ENCODE results near the gene MSI2.

The MSI2 gene

DNA sequence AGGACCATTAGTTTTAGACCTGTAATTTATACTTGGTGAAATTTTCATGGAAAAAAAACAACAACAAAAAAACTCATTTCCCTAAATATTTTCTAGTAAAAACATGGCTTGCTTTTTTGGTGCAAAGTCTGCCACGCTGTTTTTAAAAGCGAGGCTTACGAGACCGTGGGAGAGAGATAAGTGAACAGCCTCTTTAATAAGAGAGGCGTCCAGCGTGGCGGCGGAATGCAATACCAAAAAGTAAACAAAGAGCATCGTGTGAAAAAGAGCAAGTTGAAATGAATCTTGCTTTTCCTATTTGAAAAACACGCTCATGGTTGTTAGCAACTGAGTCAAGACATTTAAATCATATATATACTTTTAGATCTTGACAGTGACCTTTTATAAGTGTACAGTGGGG is 10.5 kb upstream of the MSI2 start:
- no peak overlapping the region for H3K4me3 ChIP-seq (ENCODE audit: insufficient read depth, low read length, poor library complexity, severe bottlenecking)
- H2AFZ ChIP-seq (ENCODE audit: low read depth, low read length, severe bottlenecking), result no peak overlapping the region
- H3K9me3 ChIP-seq (ENCODE audit: insufficient read depth, low read length), result no peaks in the 10 kb centered on the region
- H3K79me2 ChIP-seq (ENCODE audit: insufficient read depth, low read length), result no peaks in the 10 kb centered on the region
- TF ChIP-seq EZH2phosphoT487 (conservative IDR thresholded peaks at IDR 0.05; ENCODE audit: low read length), result no peak
- TF ChIP-seq, protein P1, sequence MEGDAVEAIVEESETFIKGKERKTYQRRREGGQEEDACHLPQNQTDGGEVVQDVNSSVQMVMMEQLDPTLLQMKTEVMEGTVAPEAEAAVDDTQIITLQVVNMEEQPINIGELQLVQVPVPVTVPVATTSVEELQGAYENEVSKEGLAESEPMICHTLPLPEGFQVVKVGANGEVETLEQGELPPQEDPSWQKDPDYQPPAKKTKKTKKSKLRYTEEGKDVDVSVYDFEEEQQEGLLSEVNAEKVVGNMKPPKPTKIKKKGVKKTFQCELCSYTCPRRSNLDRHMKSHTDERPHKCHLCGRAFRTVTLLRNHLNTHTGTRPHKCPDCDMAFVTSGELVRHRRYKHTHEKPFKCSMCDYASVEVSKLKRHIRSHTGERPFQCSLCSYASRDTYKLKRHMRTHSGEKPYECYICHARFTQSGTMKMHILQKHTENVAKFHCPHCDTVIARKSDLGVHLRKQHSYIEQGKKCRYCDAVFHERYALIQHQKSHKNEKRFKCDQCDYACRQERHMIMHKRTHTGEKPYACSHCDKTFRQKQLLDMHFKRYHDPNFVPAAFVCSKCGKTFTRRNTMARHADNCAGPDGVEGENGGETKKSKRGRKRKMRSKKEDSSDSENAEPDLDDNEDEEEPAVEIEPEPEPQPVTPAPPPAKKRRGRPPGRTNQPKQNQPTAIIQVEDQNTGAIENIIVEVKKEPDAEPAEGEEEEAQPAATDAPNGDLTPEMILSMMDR (IDR thresholded peaks at IDR 0.05; ENCODE audit: insufficient read depth, low read length, poor library complexity, severe bottlenecking), result no peak
- no peaks in the 10 kb centered on the region for H3F3A ChIP-seq (ENCODE audit: insufficient read depth)
- H3K4me2 ChIP-seq (ENCODE audit: low read depth, low read length, poor library complexity, severe bottlenecking), result no peak overlapping the region
- no peak overlapping the region for H3K9ac ChIP-seq (ENCODE audit: low read length)
- no peaks in the 10 kb centered on the region for H3K9me2 ChIP-seq (replicated peaks; ENCODE audit: insufficient read depth, low read length)
- no peak overlapping the region for H3K27ac ChIP-seq (ENCODE audit: low read depth, low read length)
- H3K27me3 ChIP-seq (ENCODE audit: low read length), result no peaks in the 10 kb centered on the region
- no peaks in the 10 kb centered on the region for H3K36me3 ChIP-seq (ENCODE audit: low read length)
- H4K20me1 ChIP-seq (ENCODE audit: low read depth, low read length), result no peaks in the 10 kb centered on the region

DNA sequence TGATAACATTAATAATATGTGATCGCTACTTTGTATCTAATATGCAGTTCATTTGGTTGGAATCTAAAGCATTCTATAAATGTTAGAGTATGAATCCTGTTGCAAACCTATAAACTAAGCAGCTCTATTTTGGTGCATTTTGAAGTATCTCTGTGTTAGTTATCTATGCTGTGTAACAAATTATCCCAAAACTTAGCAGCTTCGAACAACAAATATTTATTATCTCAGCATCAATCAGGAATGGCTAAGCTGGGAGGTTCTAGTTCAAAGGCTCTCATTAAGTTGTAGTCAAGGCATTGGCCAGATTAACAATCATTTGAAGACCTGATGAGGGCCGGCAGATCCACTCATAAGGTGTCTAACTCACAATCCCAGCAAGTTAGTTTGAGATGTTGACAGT is 10.1 kb upstream of the MSI2 start:
- no peak overlapping the region for H3K27ac ChIP-seq (ENCODE audit: low read depth, low read length)
- no peaks in the 10 kb centered on the region for H3K79me2 ChIP-seq (ENCODE audit: insufficient read depth, low read length)
- H2AFZ ChIP-seq (ENCODE audit: low read depth, low read length, severe bottlenecking), result no peak overlapping the region
- no peak overlapping the region for H3K4me3 ChIP-seq (ENCODE audit: insufficient read depth, low read length, poor library complexity, severe bottlenecking)
- TF ChIP-seq, protein P1 (IDR thresholded peaks at IDR 0.05; ENCODE audit: insufficient read depth, low read length, poor library complexity, severe bottlenecking), result no peak
- TF ChIP-seq EZH2phosphoT487 (conservative IDR thresholded peaks at IDR 0.05; ENCODE audit: low read length), result no peak
- no peak overlapping the region for H3K4me2 ChIP-seq (ENCODE audit: low read depth, low read length, poor library complexity, severe bottlenecking)
- no peaks in the 10 kb centered on the region for H3K9me2 ChIP-seq (replicated peaks; ENCODE audit: insufficient read depth, low read length)
- H3K27me3 ChIP-seq (ENCODE audit: low read length), result no peaks in the 10 kb centered on the region
- H3K36me3 ChIP-seq (ENCODE audit: low read length), result no peaks in the 10 kb centered on the region
- H3F3A ChIP-seq (ENCODE audit: insufficient read depth), result no peaks in the 10 kb centered on the region
- H4K20me1 ChIP-seq (ENCODE audit: low read depth, low read length), result no peaks in the 10 kb centered on the region
- peaks cover 4% of the 10 kb centered on the region; the same call in 1 of the 2 replicates for H3K9me3 ChIP-seq (ENCODE audit: insufficient read depth, low read length)
- no peak overlapping the region for H3K9ac ChIP-seq (ENCODE audit: low read length)

DNA sequence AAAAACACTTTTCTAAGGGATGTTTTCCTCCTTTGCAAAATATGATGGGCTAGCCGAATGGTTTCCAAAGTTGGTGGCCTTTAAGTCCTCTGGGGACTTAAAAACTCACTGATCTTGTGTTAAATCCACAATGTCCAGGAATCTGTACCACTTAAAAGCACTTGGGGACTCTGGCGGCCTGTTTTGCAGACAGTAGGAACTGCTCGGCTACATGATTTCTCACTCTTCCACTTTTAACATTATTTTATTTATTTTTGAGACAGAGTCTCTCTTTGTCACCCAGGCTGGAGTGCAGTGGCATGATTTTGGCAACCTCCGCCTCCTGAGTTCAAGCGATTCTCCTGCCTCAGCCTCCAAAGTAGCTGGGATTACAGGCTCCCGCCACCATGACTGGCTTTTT is 9.1 kb upstream of the MSI2 start:
- Histone ChIP-seq H3K9ac (ENCODE audit: low read length) (no peak overlapping the region), H3F3A (ENCODE audit: insufficient read depth) (no peaks in the 10 kb centered on the region), H3K9me3 (ENCODE audit: insufficient read depth, low read length) (peaks cover 8% of the 10 kb centered on the region; the same call in 1 of the 2 replicates), H3K4me2 (ENCODE audit: low read depth, low read length, poor library complexity, severe bottlenecking) (no peak overlapping the region), H4K20me1 (ENCODE audit: low read depth, low read length) (no peaks in the 10 kb centered on the region), H3K79me2 (ENCODE audit: insufficient read depth, low read length) (no peaks in the 10 kb centered on the region), H2AFZ (ENCODE audit: low read depth, low read length, severe bottlenecking) (no peak overlapping the region), H3K27ac (ENCODE audit: low read depth, low read length) (no peak overlapping the region), H3K36me3 (ENCODE audit: low read length) (no peaks in the 10 kb centered on the region), H3K27me3 (ENCODE audit: low read length) (no peaks in the 10 kb centered on the region), H3K9me2 (replicated peaks; ENCODE audit: insufficient read depth, low read length) (no peaks in the 10 kb centered on the region), H3K4me3 (ENCODE audit: insufficient read depth, low read length, poor library complexity, severe bottlenecking) (no peak overlapping the region)
- TF ChIP-seq, protein P1 (IDR thresholded peaks at IDR 0.05; ENCODE audit: insufficient read depth, low read length, poor library complexity, severe bottlenecking), result no peak
- TF ChIP-seq EZH2phosphoT487 (conservative IDR thresholded peaks at IDR 0.05; ENCODE audit: low read length), result no peak

Data from SU-DHL-6 (cell line).